Tibial nerve (tissue), 3 donors: ENCODE data around the gene MAPK10.
"Not testable (repeated sequence)": the region's sequence is repeated elsewhere in the genome, so short reads cannot be mapped to it uniquely, and the experiment has no call there.

Source experiments
- POLR2A ChIP-seq, 2 donors: fragments of 450-650 bp; IDR thresholded peaks; one replicate each; pipeline ENCODE4 v1.6.1; 2017; ENCODE audit warnings: antibody characterized with exemption in 2 of 2, mild to moderate bottlenecking in 2 of 2, moderate library complexity in 2 of 2
- TF ChIP-seq, protein P1 (sequence below), 5 experiments: fragments of 200-600 bp in 3 of 5; fragments of 450-650 bp in 2 of 5; sonication (generic) in 3 of 5; IDR thresholded peaks; one replicate each; pipeline ENCODE4 v1.5.1; 2016 to 2019; ENCODE audit warnings: antibody characterized with exemption in 5 of 5, mild to moderate bottlenecking in 3 of 5, moderate library complexity in 2 of 5

DNA sequence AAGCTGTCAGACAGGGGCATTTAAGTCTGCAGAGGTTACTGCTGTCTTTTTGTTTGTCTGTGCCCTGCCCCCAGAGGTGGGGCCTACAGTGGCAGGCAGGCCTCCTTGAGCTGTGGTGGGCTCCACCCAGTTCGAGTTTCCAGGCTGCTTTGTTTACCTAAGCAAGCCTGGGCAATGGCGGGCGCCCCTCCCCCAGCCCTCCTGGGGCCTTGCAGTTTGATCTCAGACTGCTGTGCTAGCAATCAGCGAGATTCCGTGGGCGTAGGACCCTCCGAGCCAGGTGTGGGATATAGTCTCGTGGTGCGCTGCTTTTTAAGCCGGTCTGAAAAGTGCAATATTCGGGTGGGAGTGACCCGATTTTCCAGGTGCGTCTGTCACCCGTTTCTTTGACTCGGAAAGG lies 284.1 kb downstream of the MAPK10 start:
- TF ChIP-seq, protein P1, sequence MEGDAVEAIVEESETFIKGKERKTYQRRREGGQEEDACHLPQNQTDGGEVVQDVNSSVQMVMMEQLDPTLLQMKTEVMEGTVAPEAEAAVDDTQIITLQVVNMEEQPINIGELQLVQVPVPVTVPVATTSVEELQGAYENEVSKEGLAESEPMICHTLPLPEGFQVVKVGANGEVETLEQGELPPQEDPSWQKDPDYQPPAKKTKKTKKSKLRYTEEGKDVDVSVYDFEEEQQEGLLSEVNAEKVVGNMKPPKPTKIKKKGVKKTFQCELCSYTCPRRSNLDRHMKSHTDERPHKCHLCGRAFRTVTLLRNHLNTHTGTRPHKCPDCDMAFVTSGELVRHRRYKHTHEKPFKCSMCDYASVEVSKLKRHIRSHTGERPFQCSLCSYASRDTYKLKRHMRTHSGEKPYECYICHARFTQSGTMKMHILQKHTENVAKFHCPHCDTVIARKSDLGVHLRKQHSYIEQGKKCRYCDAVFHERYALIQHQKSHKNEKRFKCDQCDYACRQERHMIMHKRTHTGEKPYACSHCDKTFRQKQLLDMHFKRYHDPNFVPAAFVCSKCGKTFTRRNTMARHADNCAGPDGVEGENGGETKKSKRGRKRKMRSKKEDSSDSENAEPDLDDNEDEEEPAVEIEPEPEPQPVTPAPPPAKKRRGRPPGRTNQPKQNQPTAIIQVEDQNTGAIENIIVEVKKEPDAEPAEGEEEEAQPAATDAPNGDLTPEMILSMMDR (IDR thresholded peaks at IDR 0.05) = not testable (repeated sequence)
- not testable (repeated sequence) for TF ChIP-seq POLR2A (IDR thresholded peaks at IDR 0.05)
